ENCODE data around the gene DCX.

Gene DCX

GRCh38 chrX:111386615-111387233, 25.3 kb downstream of the DCX start:
- DNase-seq: no peak
- H3K4me3 ChIP-seq: no peak overlapping the region
- no peaks in the 10 kb centered on the region for H3K9me3 ChIP-seq
- no peak for TF ChIP-seq CTCF (IDR thresholded peaks at IDR 0.05)
- intact Hi-C loops (cut with DNase I; ENCODE audit: low total_unique reads): no loop called here
- H3K27ac ChIP-seq: no peak overlapping the region
- no peaks in the 10 kb centered on the region for H3K27me3 ChIP-seq
- H3K4me1 ChIP-seq: no peaks in the 10 kb centered on the region
- no peaks in the 10 kb centered on the region for H3K36me3 ChIP-seq

- Histone ChIP-seq H3K4me3 (no peak overlapping the region), H3K27ac (no peak overlapping the region), H3K9me3 (no peaks in the 10 kb centered on the region), H3K36me3 (no peaks in the 10 kb centered on the region), H3K4me1 (no peaks in the 10 kb centered on the region), H3K27me3 (no peaks in the 10 kb centered on the region)
- TF ChIP-seq CTCF (IDR thresholded peaks at IDR 0.05): no peak
- intact Hi-C loops (cut with DNase I; ENCODE audit: low total_unique reads): no loop called here
- no peak for DNase-seq
Measured at GRCh38 chrX:111386077-111386476, 25.9 kb downstream of the DCX start.

GRCh38 chrX:111382277-111382676, 29.7 kb downstream of the DCX start:
- no peaks in the 10 kb centered on the region for H3K27me3 ChIP-seq

GRCh38 chrX:111376897-111377578, 35.0 kb downstream of the DCX start:
- no peak for TF ChIP-seq CTCF (IDR thresholded peaks at IDR 0.05)
- no peak for DNase-seq
- Histone ChIP-seq H3K9me3 (no peaks in the 10 kb centered on the region), H3K36me3 (no peaks in the 10 kb centered on the region), H3K27ac (no peak overlapping the region), H3K4me3 (no peak overlapping the region), H3K27me3 (no peaks in the 10 kb centered on the region), H3K4me1 (no peaks in the 10 kb centered on the region)
- intact Hi-C loops (cut with DNase I; ENCODE audit: low total_unique reads): no loop called here

More at GRCh38 chrX:111382277-111382676, 29.7 kb downstream of the DCX start:
- no peaks in the 10 kb centered on the region for H3K9me3 ChIP-seq
- no peak for TF ChIP-seq CTCF (IDR thresholded peaks at IDR 0.05)
- no peak for DNase-seq
- no peak overlapping the region for H3K4me3 ChIP-seq
- H3K36me3 ChIP-seq: no peaks in the 10 kb centered on the region
- intact Hi-C loops (cut with DNase I; ENCODE audit: low total_unique reads): no loop called here
- H3K27ac ChIP-seq: no peak overlapping the region
- H3K4me1 ChIP-seq: no peaks in the 10 kb centered on the region

GRCh38 chrX:111376486-111376885, 35.5 kb downstream of the DCX start:
- no peaks in the 10 kb centered on the region for H3K9me3 ChIP-seq
- no peak overlapping the region for H3K27ac ChIP-seq
- H3K4me1 ChIP-seq: no peaks in the 10 kb centered on the region
- intact Hi-C loops (cut with DNase I; ENCODE audit: low total_unique reads): no loop called here
- no peak for DNase-seq
- H3K36me3 ChIP-seq: no peaks in the 10 kb centered on the region
- no peak for TF ChIP-seq CTCF (IDR thresholded peaks at IDR 0.05)
- H3K27me3 ChIP-seq: no peaks in the 10 kb centered on the region
- H3K4me3 ChIP-seq: no peak overlapping the region

All from tibial artery (tissue), 4 donors.